ENCODE data around the gene ATP6V0A1.

GRCh38 chr17:42442196-42442565 lies 16.5 kb upstream of the ATP6V0A1 start:
- TF ChIP-seq CTCF (IDR thresholded peaks at IDR 0.05; ENCODE audit: insufficient read depth, low read depth, low read length) (no peak), EZH2 (IDR thresholded peaks at IDR 0.05; ENCODE audit: insufficient read depth, low read length) (no peak)
